RWPE1 (cell line): ENCODE results near the gene SLC16A6.
A peak's percentile ranks its signal among the peaks of the same experiment; 100 is the strongest.

Experiments
- CTCF ChIA-PET: fragments of 350-600 bp; sonication (Branson Sonifier 250); formaldehyde crosslinking; extraction: SDS; loops from one replicate; lab custom pipeline; 2021; lab: Yijun Ruan, JAX
- POLR2A ChIA-PET: fragments of 400-600 bp; formaldehyde crosslinking; extraction: SDS; loops from one replicate; lab custom pipeline; 2020; ENCODE audit warnings: antibody characterized with exemption; ENCODE audit not compliant: low non-redundant PET; lab: Yijun Ruan, JAX
- DNase-seq: peaks from one replicate; pipeline ENCODE4 v3.0.0; 2012; ENCODE audit warnings: low spot score
- H3K27ac ChIP-seq: fragments of 450-650 bp; 2 replicates; pipeline ENCODE4 v1.5.1; 2017
- CTCF ChIP-seq: fragments of 450-650 bp; conservative IDR thresholded peaks from 2 replicates; pipeline ENCODE4 v1.5.1; 2017; ENCODE audit warnings: low read depth, mild to moderate bottlenecking

Gene SLC16A6

GRCh38 chr17:68292689-68293040, 1.7 kb upstream of the SLC16A6 start:
- ChIA-PET POLR2A (no interaction called here), CTCF (interaction anchor here (0.8 kb wide), 1 partner anchor 143 kb away, joined by 3 read pairs; no protein-coding TSS in a partner anchor)

DNA sequence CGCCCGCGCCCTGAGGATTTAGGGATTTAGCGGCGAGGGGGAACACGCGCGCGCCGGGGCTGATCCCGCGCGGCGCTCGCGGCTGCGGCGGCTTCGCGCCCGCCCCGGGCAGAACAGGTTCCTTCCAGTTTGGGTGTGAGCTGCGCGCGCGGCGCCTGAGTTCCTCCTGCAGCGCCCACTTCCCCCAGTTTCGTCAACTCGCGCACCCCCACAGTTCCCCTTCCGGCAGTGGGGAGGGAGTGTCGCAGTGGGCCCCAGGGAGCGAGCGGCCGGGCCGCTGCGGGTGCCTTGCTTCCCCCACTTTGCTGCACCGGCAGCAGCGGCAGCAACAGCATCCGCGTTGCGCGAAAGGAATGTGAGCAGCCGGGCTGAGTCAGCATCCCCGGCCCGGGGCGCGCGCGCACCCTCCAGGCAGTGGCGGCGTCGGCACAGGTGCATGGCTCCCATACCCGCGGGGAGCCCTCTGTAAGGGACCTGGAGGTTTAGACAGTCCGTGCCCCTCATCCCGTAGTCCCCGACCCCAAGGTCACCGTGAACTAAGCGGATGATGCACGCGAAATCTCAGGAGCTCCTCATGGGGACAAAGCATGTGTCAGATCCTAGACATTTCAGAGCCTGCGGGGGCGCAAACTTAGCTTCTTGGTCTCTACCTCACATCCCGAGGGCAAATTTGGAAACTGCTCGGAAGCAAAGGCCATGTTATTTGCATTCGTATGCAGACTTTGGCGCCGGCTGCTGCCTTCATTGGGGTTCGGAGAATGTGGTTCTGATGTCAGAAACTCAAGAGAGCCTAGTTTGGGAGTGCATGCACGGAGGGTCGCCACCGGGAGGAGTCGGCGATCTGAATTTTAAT, 1.1 kb upstream of the SLC16A6 start:
- peak; percentile 84 for DNase-seq
- ChIA-PET CTCF (interaction anchor here (0.8 kb wide), 1 partner anchor 144 kb away, joined by 3 read pairs; no protein-coding TSS in a partner anchor), POLR2A (no interaction called here)

More at GRCh38 chr17:68292689-68293040, 1.7 kb upstream of the SLC16A6 start:
- no peak overlapping the region for H3K27ac ChIP-seq
- no peak for DNase-seq
- TF ChIP-seq CTCF: no peak

DNA sequence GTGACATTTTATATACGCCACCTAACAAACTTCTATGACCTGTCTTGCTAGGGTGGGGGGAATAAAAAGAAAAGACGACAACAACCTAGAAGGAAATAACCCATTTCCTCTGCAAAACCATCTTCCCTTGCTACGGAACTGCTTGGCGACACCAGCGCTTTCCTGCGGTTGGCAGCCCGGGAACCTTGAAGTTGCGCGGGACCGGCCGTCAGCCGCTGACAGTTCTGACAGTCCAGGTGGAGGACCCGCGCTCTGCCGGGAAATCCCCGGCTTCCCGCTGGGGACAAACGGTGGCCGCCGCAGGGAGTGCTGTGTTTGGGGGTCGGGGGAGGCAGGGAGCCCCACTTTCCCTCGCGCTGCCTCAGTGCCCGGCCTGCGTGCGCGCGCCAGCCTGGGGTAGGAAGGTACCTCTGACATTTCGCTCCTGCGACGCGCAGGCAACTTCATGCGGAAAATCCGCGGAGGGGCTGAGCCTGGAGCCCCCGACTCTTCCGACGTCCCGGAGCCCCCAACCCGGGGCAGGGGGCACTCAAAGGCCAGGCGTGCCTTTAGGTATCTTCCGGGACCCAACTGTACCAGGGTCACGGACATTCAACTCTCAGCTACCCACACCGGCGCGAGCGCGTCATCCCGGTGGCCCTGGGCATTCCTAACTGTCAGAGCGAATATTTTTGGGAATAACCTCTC, 516 bp downstream of the SLC16A6 start:
- TF ChIP-seq CTCF: no peak
- ChIA-PET CTCF (no interaction called here), POLR2A (no interaction called here)
- DNase-seq: no peak
- H3K27ac ChIP-seq: peak overlapping the region; percentile 74

More for the DNA sequence above, 1.1 kb upstream of the SLC16A6 start:
- peak overlapping the region; percentile 74 for H3K27ac ChIP-seq
- no peak for TF ChIP-seq CTCF

DNA sequence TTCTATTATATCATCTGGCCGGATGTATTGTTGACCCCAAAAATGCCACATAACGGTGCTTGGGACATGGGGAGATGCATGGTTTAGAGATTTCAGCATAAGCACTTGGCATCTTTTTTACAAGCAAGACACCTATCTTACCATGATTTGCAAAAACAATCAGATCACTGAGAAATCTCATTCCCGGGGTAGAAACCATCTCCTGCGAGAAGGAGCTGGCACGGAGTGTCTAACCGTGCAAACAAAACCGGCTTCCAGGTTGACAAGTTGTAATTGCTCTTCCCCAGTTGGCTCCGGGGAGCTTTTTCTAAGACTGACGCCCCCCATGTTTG, 1.0 kb downstream of the SLC16A6 start:
- peak overlapping the region; percentile 74 for H3K27ac ChIP-seq
- DNase-seq: no peak
- POLR2A ChIA-PET: no interaction called here
- no peak for TF ChIP-seq CTCF
- CTCF ChIA-PET: interaction anchor here (0.8 kb wide), 1 partner anchor 109 kb away, joined by 3 read pairs; no protein-coding TSS in a partner anchor

DNA sequence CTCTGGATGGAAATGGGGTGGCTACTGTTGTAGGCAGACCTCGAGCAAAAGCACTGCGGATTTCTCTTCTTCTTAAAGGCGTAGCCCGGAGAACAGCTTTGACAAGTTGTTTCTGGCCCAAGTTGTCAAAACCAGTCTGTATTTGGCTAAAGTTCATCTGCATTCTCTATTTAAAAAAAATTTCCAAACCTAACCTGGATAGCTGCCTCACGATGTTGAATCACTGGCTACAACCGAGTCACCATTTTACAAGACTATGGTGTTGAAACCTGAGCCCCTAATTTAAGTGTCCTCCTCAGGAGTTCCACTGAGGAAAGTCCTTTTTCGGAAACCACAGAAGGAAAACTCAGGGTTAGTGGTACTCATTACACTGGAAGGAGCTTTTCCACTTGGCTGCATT, 1.5 kb downstream of the SLC16A6 start:
- ChIA-PET CTCF (interaction anchor here (0.8 kb wide), 1 partner anchor 110 kb away, joined by 3 read pairs; no protein-coding TSS in a partner anchor), POLR2A (no interaction called here)
- TF ChIP-seq CTCF: no peak
- peak overlapping the region; percentile 47; the same call in 1 of the 2 replicates for H3K27ac ChIP-seq
- no peak for DNase-seq

- ChIA-PET CTCF (no interaction called here), POLR2A (no interaction called here)
- no peak for TF ChIP-seq CTCF
- DNase-seq: no peak
- H3K27ac ChIP-seq: peak overlapping the region; percentile 47; the same call in 1 of the 2 replicates
Observed at GRCh38 chr17:68288804-68289203, 2.1 kb downstream of the SLC16A6 start.
